H1 (cell line): Measurements from ENCODE around the gene WWP2. TPM values are rescaled to one million over a fixed set of nuclear protein-coding genes. Genes with fewer than 3 reads are reported as not detected.

ENCODE experiments used
- HDAC2 ChIP-seq, 2 experiments: fragments of 300-600 bp in 1 of 2; sonication (generic) in 1 of 2; IDR thresholded peaks; 2 replicates each; pipeline ENCODE4 v1.6.1; 2011 to 2012; ENCODE audit warnings: low read depth in 2 of 2, low read length in 2 of 2, mild to moderate bottlenecking in 2 of 2, moderate library complexity in 2 of 2, borderline replicate concordance in 1 of 2, inconsistent platforms in 1 of 2
- JUND ChIP-seq: IDR thresholded peaks from 2 replicates; pipeline ENCODE4 v1.6.1; 2011; ENCODE audit warnings: mild to moderate bottlenecking, improper control_type of control experiment, low read length
- KDM5A ChIP-seq: fragments of 200-600 bp; IDR thresholded peaks from 2 replicates; pipeline ENCODE4 v1.7.1; 2012; ENCODE audit warnings: mild to moderate bottlenecking, low read length, inconsistent platforms, mixed read lengths
- NANOG ChIP-seq: IDR thresholded peaks from 2 replicates; pipeline ENCODE4 v1.6.1; 2011; ENCODE audit warnings: low read length, low read depth, mild to moderate bottlenecking, inconsistent platforms; ENCODE audit not compliant: insufficient read depth, poor library complexity, severe bottlenecking
- NRF1 ChIP-seq: IDR thresholded peaks from 2 replicates; pipeline ENCODE4 v1.6.1; 2011; ENCODE audit warnings: mild to moderate bottlenecking, low read depth, low read length, improper control_type of control experiment
- POLR2A ChIP-seq, 2 experiments: IDR thresholded peaks; 1 replicate in 1 of 2; 2 replicates in 1 of 2; pipeline ENCODE4 v1.6.1; 2011; ENCODE audit warnings: low read depth in 2 of 2, low read length in 2 of 2, mild to moderate bottlenecking in 2 of 2; ENCODE audit errors: control extremely low read depth in 1 of 2
- RFX5 ChIP-seq: IDR thresholded peaks from 2 replicates; pipeline ENCODE4 v1.6.1; 2011; ENCODE audit warnings: low read depth, low read length, improper control_type of control experiment, borderline replicate concordance
- RNF2 ChIP-seq: fragments of 200-900, 300-1000 bp; sonication (generic); IDR thresholded peaks from 2 replicates; pipeline ENCODE4 v1.7.1; 2016; ENCODE audit warnings: borderline replicate concordance, low read depth, mild to moderate bottlenecking, antibody characterized with exemption, low read length; ENCODE audit not compliant: poor library complexity, severe bottlenecking; ENCODE audit errors: missing control alignments
- SIX5 ChIP-seq: IDR thresholded peaks from 2 replicates; pipeline ENCODE4 v1.6.1; 2011; ENCODE audit warnings: mild to moderate bottlenecking, low read depth, low read length
- polyA plus RNA-seq, 7 experiments: library from polyadenylated mRNA; depleted of rRNA in 3 of 7; stranded (reverse) in 5 of 7; unstranded in 2 of 7; fragments of >200 nt in 5 of 7; fragments of 200-250 nt in 2 of 7; gene quantifications; 1 replicate in 5 of 7; 2 replicates in 1 of 7; 4 replicates in 1 of 7; pipeline versions ENCODE4 v1.2.1 to v1.2.3, GENCODE V29; 2011 to 2013; ENCODE audit warnings: missing spikeins in 2 of 7, mixed read lengths in 2 of 7
- total RNA-seq: library from RNA; stranded (reverse); fragmentation: NEBNext Ultra II Directional; extraction: Animal tissue kit (Norgen Biotek cat#: 25700); gene quantifications from 2 replicates; pipeline ENCODE4 v1.2.1, GENCODE V29; 2021
- TF ChIP-seq, protein P1 (sequence below): fragments of 300-600 bp; sonication (generic); IDR thresholded peaks from 2 replicates; pipeline ENCODE4 v1.7.1; 2012; ENCODE audit warnings: low read length, moderate library complexity, mild to moderate bottlenecking, inconsistent platforms; ENCODE audit not compliant: insufficient replicate concordance
- TF ChIP-seq, protein P2 (sequence below): IDR thresholded peaks from 2 replicates; pipeline ENCODE4 v1.6.1; 2012; ENCODE audit warnings: inconsistent platforms

WWP2 gene
- total and polyA plus RNA-seq, 2 of the 8 experiments (the other 6 are each of a cell fraction or from before 2014, with no cell fraction given), result 14.1 to 42.2 TPM

DNA sequence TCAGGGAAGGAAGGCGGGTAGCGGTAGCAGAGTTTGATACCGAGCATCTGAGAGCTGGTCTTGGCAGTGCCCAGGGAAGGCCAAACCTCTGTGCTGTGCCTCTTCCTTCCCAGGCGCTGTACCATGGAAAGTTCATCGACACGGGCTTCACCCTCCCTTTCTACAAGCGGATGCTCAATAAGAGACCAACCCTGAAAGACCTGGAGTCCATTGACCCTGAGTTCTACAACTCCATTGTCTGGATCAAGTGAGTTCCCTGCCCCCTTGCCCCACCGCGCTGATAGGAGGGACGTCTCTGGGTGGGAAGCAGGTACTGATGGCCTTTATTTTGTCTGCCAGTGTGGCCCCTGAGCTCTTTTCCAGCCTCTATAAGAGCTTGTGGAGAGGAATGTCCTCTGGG, 173.6 kb downstream of the WWP2 start (continued):
- TF ChIP-seq, protein P1, sequence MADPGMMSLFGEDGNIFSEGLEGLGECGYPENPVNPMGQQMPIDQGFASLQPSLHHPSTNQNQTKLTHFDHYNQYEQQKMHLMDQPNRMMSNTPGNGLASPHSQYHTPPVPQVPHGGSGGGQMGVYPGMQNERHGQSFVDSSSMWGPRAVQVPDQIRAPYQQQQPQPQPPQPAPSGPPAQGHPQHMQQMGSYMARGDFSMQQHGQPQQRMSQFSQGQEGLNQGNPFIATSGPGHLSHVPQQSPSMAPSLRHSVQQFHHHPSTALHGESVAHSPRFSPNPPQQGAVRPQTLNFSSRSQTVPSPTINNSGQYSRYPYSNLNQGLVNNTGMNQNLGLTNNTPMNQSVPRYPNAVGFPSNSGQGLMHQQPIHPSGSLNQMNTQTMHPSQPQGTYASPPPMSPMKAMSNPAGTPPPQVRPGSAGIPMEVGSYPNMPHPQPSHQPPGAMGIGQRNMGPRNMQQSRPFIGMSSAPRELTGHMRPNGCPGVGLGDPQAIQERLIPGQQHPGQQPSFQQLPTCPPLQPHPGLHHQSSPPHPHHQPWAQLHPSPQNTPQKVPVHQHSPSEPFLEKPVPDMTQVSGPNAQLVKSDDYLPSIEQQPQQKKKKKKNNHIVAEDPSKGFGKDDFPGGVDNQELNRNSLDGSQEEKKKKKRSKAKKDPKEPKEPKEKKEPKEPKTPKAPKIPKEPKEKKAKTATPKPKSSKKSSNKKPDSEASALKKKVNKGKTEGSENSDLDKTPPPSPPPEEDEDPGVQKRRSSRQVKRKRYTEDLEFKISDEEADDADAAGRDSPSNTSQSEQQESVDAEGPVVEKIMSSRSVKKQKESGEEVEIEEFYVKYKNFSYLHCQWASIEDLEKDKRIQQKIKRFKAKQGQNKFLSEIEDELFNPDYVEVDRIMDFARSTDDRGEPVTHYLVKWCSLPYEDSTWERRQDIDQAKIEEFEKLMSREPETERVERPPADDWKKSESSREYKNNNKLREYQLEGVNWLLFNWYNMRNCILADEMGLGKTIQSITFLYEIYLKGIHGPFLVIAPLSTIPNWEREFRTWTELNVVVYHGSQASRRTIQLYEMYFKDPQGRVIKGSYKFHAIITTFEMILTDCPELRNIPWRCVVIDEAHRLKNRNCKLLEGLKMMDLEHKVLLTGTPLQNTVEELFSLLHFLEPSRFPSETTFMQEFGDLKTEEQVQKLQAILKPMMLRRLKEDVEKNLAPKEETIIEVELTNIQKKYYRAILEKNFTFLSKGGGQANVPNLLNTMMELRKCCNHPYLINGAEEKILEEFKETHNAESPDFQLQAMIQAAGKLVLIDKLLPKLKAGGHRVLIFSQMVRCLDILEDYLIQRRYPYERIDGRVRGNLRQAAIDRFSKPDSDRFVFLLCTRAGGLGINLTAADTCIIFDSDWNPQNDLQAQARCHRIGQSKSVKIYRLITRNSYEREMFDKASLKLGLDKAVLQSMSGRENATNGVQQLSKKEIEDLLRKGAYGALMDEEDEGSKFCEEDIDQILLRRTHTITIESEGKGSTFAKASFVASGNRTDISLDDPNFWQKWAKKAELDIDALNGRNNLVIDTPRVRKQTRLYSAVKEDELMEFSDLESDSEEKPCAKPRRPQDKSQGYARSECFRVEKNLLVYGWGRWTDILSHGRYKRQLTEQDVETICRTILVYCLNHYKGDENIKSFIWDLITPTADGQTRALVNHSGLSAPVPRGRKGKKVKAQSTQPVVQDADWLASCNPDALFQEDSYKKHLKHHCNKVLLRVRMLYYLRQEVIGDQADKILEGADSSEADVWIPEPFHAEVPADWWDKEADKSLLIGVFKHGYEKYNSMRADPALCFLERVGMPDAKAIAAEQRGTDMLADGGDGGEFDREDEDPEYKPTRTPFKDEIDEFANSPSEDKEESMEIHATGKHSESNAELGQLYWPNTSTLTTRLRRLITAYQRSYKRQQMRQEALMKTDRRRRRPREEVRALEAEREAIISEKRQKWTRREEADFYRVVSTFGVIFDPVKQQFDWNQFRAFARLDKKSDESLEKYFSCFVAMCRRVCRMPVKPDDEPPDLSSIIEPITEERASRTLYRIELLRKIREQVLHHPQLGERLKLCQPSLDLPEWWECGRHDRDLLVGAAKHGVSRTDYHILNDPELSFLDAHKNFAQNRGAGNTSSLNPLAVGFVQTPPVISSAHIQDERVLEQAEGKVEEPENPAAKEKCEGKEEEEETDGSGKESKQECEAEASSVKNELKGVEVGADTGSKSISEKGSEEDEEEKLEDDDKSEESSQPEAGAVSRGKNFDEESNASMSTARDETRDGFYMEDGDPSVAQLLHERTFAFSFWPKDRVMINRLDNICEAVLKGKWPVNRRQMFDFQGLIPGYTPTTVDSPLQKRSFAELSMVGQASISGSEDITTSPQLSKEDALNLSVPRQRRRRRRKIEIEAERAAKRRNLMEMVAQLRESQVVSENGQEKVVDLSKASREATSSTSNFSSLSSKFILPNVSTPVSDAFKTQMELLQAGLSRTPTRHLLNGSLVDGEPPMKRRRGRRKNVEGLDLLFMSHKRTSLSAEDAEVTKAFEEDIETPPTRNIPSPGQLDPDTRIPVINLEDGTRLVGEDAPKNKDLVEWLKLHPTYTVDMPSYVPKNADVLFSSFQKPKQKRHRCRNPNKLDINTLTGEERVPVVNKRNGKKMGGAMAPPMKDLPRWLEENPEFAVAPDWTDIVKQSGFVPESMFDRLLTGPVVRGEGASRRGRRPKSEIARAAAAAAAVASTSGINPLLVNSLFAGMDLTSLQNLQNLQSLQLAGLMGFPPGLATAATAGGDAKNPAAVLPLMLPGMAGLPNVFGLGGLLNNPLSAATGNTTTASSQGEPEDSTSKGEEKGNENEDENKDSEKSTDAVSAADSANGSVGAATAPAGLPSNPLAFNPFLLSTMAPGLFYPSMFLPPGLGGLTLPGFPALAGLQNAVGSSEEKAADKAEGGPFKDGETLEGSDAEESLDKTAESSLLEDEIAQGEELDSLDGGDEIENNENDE, result no peak
- TF ChIP-seq NRF1, result no peak
- TF ChIP-seq, protein P2, sequence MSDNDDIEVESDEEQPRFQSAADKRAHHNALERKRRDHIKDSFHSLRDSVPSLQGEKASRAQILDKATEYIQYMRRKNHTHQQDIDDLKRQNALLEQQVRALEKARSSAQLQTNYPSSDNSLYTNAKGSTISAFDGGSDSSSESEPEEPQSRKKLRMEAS, result no peak
- no peak for TF ChIP-seq KDM5A
- TF ChIP-seq JUND, result no peak
- no peak for TF ChIP-seq RNF2
- TF ChIP-seq SIX5, result no peak
- TF ChIP-seq HDAC2 (IDR thresholded peaks at IDR 0.05; ENCODE audit: borderline replicate concordance in 1 of 2, low read depth in 2 of 2, low read length in 2 of 2), result no peak
- TF ChIP-seq POLR2A (IDR thresholded peaks at IDR 0.05; ENCODE audit: control extremely low read depth in 1 of 2, low read depth in 2 of 2, low read length in 2 of 2), result no peak
- TF ChIP-seq RFX5, result no peak
- no peak for TF ChIP-seq NANOG
